ENCODE data around the gene RANBP10.

RANBP10 gene

GRCh38 chr16:67825119-67825518 lies 18.8 kb upstream of the RANBP10 start:
- no peak for DNase-seq

DNA sequence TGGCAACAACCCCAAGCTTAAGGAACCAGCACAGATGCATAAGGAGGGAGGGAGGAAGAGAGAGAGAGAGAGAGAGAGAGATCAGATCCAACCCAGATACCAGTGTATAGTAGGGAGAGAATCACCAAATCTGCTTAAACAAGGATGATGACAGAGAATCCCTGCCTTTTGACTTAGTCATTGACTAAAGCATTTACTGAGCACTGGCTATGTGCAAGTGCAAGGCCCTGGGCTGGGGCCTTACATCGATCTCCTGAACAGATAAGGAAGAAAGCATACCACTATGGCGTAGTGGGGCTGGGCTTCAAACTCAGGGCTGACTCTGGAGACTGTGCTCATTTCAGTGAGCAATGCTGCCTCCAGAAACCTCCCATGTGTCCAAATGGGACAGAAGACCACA lies 16.2 kb upstream of the RANBP10 start:
- no peak for DNase-seq

- DNase-seq: no peak
Measured at GRCh38 chr16:67820608-67821259, 14.4 kb upstream of the RANBP10 start.

DNA sequence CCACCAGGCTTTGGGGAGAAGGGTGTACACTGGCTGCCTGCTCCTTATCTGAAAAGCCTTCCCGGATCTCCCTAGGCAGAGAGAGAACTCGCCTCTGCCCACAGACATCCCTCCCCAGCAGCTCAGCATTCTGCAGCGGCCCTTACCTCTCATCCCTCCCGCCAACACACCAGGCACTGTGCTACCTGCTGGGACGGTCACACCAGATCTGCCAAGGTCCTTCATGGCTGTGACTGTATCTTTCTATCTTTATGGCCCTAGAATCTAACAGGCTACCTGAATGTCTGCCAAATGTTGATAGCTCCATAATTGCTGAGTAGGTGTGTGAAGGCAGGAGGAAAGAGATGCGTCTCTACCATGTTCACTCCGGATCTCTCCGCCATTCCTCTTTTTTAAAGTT lies 8.2 kb upstream of the RANBP10 start:
- DNase-seq: no peak

DNA sequence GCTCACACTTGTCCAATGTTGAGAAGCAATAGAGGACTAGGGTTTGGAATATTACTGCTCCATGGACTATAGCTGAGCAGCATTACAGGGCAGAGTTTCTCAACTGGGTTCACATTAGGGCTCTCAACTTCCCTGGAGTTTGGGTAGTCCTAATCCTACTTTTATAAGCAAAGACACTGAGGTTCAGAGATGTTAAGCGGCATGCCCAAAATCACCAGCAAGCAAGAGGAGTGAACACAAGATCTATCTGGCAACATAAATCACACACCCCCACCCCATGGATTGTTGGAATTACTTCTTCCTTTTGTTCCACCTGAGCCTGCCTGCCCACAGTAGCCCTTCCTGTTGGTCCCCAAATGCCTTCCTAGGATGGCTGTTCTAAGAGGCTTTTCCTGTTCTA lies 5.5 kb upstream of the RANBP10 start:
- no peak for DNase-seq

- no peak for DNase-seq
Measured at GRCh38 chr16:67807148-67807682, 855 bp upstream of the RANBP10 start.

- DNase-seq: peak; percentile 3
Measured at GRCh38 chr16:67805718-67806427, 487 bp downstream of the RANBP10 start.

DNA sequence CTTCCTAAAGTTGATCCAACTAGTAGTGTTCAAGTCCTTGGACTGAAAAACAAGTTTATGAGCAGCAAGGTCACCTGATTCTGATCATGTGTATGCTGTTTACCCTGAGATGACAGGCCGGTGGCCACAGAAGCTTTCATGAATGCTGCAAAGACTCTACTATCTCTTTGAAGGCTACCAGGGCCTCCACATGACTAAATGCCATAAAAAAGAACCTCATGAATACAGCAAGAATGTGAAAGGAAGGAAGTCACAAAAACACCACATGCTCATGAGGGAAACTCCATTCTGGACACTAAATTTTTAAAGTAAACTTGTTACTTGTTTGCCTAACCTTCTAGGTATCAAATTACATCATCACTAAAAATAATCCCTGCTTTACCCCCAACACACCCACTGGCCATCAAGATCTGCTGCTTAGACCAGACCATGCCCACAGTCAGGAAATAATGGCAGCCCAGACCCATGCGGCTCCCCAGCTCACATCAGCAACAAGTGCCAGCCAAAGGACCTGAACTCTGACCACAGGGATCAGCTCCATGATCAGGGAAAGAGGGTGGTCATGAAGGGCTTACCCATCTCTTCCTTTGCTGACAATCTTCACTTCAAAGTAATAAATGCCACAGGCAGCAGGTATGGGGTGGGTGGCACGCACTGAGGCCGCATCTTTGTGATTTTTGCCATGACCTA lies 1.4 kb downstream of the RANBP10 start:
- DNase-seq: no peak

DNA sequence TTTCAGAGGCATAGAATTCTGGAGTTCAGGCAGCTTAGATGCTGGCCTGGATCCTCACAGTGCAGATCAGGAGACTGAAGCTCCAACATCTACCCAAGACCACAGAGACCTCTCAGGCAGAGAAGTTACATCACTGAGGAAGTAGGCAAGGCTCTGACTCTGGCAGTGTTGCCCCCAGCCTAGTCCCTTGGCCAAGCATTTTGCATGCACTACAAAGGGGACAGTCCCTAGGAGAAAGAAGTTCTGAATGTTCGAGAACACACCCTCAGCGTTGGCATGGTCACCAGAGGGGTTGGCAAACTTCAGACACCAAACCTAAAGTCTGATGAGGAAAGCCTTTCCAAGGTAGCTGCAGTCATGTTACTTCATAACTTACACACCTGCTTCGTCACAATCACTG lies 2.5 kb downstream of the RANBP10 start:
- no peak for DNase-seq

GRCh38 chr16:67801883-67802282 lies 4.5 kb downstream of the RANBP10 start:
- peak; percentile 9 for DNase-seq

DNA sequence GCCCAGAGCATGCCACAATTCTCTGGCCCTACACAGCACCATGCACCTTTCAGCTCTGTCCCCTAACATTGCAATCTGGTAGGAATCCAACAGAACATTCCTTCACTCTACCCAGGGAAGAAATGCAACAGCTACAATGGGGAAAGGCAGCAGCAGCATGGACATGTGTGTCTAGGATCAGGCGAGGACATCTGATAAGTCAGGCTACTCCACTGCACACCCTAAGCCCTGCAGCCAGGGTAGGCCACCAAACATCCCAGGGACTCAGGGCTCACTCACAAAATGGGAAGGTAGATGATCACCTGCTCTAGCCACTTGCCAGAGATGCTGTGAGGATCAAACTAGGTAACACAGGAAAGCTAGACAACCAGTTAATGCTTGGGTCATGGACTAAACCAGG lies 5.1 kb downstream of the RANBP10 start:
- DNase-seq: no peak

DNA sequence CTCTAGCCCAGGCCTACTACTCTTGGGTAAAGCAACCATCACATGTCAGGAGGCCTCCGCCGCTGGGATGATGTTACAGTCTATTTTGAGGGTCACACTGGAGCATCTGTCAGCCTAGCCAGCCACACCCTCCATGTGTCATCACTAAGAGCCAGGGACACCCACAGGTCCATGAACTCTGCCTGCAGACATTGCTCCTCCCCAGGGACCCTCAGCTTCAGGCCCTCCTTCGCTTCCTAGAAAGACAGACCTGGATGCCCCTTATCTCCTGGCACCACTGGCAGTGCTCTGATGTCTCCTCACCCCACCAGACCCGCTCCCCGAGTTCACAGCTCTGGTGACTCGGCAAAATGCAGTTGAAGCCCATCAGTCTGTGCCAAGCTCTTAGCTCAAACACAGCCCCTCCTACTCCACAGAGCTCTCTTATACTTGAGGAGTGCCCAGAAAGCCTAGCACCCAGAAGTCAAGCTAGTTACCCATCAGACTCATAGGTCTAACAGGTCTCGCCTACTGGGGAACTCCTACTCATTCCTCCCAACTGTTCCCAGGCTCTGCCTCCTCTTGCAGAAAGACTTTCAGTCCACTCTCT lies 5.9 kb downstream of the RANBP10 start:
- no peak for DNase-seq

GRCh38 chr16:67796099-67796718 lies 10.2 kb downstream of the RANBP10 start:
- no peak for DNase-seq

- no peak for DNase-seq
Measured at GRCh38 chr16:67790071-67790470, 16.3 kb downstream of the RANBP10 start.

GRCh38 chr16:67786491-67786890 lies 19.9 kb downstream of the RANBP10 start:
- no peak for DNase-seq

GRCh38 chr16:67783353-67783725 lies 23.0 kb downstream of the RANBP10 start:
- no peak for DNase-seq

- DNase-seq: no peak
Measured at GRCh38 chr16:67782567-67783352, 23.6 kb downstream of the RANBP10 start.

DNA sequence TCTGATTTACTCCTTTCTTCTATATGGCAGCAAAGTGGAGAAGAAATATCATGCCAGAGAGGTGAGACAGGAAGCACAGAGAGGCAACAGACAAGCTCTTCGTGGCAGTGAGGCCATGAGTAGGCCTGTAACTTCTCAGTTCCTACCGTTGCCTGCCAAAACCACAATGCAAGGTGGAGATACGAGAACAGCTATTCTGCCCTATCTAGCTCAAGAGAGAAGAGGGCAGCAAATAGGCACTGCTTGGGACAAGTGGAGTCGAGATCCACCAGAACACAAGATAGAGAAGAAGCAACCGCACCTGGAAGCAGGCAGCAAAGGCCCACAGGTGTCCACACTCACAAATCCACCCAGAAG lies 24.8 kb downstream of the RANBP10 start:
- DNase-seq: no peak

DNA sequence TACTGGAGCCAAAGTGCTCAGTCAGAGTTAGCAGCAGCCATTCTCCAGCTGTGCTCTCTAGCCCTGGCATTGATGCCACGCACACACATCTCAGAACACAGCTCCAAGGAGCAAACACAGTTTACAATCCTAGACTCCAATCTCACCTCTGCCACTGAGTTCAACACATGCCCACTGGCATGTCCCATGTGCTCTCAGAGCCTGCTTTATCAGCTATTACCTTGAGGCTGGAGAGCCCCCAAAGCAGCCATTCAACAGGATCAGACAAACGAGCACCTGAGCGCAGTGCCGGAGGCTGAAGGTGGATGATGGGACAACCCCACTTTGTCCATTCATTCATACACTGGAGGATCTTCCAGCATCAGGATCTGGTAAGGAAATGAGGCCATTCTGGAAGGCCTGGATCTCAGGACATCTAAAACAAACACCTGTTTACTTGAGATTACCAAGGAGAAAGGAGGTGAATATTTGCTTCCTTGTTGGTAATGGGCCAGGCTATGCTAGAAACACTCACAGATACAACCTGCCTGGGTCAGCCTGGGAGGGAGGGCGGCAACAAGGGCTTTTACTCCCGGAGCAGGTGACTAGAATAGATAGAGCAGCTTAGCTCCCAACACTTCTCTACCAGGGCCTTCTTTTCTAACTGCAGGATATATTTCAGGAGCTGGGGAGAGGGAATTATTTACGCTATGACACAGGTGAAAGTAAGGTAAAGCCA lies 25.4 kb downstream of the RANBP10 start:
- no peak for DNase-seq

GRCh38 chr16:67779256-67780014 lies 26.9 kb downstream of the RANBP10 start:
- DNase-seq: no peak

- no peak for DNase-seq
Measured at GRCh38 chr16:67775273-67775672, 31.1 kb downstream of the RANBP10 start.

All from activated CD4-positive, alpha-beta T cell treated with anti-CD3 and anti-CD28 coated beads, Interleukin-2, amount 50 U/mL, for 1 hour (primary cell).